ENCODE results near the gene TBL1XR1.

DNA sequence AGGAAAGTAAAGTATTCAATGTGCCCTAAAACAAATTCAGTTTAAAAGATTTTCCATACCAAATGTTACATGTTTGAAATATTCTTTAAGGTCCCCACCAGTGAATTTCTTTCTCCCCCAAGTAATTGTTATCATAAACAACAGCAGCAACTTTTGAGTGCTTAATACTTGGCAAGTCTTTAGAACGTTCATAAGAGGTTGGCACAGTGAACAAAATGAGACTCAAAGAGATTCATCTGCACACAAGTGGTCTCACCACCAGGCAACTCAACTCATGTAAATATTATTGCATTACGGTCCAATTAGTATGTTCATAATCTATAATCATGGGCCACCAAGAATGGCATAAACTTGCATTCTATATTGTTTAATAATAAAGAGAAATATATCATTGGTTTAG, 98.7 kb downstream of the TBL1XR1 start:
- TF ChIP-seq, protein P1, sequence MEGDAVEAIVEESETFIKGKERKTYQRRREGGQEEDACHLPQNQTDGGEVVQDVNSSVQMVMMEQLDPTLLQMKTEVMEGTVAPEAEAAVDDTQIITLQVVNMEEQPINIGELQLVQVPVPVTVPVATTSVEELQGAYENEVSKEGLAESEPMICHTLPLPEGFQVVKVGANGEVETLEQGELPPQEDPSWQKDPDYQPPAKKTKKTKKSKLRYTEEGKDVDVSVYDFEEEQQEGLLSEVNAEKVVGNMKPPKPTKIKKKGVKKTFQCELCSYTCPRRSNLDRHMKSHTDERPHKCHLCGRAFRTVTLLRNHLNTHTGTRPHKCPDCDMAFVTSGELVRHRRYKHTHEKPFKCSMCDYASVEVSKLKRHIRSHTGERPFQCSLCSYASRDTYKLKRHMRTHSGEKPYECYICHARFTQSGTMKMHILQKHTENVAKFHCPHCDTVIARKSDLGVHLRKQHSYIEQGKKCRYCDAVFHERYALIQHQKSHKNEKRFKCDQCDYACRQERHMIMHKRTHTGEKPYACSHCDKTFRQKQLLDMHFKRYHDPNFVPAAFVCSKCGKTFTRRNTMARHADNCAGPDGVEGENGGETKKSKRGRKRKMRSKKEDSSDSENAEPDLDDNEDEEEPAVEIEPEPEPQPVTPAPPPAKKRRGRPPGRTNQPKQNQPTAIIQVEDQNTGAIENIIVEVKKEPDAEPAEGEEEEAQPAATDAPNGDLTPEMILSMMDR (IDR thresholded peaks at IDR 0.05; ENCODE audit: low read length), result no peak
- no peak for TF ChIP-seq EZH2 (IDR thresholded peaks at IDR 0.05; ENCODE audit: borderline replicate concordance, low read length)

Data from OCI-LY1 (cell line).